ENCODE results near the gene PELI2.
A peak's percentile ranks its signal among the peaks of the same experiment; 100 is the strongest.

PELI2 gene

GRCh38 chr14:56261046-56261445 is 142.8 kb downstream of the PELI2 start:
- no peak for DNase-seq

DNA sequence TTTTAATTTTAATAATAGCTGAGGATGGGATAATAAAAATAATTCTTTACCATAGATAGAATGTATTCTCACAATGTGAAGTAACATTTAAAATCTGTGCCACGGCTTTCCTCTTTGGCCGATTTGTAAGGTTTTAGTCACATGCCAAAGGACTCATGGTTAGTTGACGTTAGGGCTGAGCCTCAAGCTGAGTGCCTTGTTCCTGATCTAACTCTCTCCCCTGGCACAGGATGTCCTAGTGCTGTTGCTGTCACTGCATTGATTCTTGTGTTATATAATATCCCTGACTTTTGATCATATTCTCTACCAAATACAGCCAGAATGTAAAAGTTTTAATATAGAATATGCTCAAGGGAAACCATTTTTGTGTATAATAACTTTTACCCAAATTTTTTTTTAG is 144.3 kb downstream of the PELI2 start:
- DNase-seq = no peak

DNA sequence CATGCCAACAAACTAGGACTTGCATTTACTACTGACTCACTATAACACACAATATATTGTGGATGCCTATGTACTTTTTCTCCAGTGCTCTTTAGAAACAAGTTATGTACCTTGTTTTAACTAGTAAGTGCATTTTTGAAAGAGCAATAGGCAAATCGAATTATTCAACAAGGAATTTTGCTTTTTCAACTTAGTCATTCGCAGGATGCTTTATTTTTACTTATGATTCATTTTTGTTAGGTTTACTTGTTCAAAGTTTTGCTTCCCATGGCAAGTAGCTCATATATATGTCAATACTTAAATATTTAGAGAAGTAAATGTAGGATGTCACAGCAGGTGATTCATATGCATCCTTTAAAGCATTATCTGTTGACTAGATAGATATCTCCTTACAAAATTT is 149.8 kb downstream of the PELI2 start:
- no peak for DNase-seq

DNA sequence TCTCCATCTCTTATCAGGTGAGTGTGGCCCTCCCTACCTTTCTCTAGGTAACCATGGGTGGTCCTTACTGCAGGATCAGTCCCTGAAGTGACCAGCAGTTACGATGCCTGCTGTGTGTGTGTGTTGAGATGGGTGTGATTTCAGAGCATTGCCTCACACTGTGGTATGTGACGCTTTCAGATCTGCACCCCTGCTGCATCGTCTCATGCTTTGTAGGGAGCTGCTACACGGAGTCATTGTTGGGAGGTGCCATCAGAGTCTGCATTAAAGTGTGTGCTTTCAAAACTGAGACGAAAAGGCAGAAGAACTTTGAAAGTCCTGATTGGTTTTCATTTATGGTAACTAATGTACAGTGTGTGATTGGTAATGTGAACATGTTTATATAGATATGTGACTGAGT is 150.5 kb downstream of the PELI2 start:
- DNase-seq = no peak

- no peak for DNase-seq
These were observed 152.7 kb downstream of the PELI2 start for GRCh38 chr14:56270921-56271320.

- DNase-seq = no peak
These were observed 153.8 kb downstream of the PELI2 start for GRCh38 chr14:56271970-56272369.

GRCh38 chr14:56273155-56273554 is 154.9 kb downstream of the PELI2 start:
- no peak for DNase-seq

DNA sequence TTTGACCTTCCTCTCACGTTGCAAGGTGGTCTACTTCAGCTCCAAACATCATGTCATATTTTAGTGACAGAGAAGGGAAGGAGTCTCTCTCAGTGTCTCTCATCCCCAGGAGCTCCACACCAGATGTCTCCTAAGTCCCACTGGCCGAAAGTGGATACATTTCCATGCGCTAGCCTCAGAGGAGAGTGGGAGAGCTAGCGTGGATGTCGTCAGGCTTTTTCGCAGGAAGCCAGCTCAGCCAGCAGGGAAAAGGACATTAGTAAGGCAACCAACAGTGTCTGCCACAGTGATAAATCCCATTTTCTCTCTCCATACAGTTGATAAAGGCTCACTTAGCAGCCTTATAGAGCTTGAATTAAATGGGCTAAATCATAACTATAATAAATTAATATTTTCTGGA is 155.7 kb downstream of the PELI2 start:
- no peak for DNase-seq

DNA sequence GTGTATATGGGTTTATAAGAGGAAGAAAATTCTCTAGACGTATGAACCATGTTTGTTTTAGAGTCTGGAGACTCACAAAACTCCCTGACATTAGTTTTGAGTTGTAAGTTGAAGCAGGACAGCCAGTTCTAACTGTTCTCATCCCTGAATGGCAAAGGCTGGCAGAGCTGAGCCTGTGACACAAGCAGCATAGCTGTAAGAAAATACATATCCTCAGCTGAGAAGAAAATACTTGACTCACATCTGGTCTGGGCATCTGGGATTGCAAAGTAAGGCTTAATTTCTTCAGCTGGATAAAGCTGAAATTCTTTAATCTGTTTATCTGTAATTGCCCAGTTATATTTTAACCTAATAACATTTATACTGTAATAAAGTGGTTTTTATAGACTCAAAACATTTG is 156.3 kb downstream of the PELI2 start:
- no peak for DNase-seq

DNA sequence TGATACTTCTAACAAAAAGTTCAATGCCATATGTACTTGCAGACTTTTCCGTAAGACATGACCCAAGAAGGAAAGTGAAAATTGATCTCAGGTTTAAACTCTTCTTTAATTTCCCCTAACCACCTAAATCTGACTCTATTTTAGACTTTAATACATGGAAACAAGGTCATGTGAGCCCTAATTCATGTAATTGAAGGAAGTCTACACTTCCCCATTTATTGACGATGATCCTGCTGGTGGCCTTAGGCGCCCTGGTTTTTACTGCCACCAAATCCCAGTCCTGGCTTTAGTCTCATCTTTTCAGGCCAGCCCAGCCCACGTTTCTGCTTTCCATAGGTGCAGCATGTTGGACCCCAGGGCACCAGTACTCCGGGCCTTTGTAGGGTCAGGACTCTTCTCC is 157.9 kb downstream of the PELI2 start:
- DNase-seq = peak; percentile 29 to 40

- no peak for DNase-seq
These were observed 160.2 kb downstream of the PELI2 start for GRCh38 chr14:56278383-56278782.

GRCh38 chr14:56280843-56281242 is 162.6 kb downstream of the PELI2 start:
- no peak for DNase-seq

DNA sequence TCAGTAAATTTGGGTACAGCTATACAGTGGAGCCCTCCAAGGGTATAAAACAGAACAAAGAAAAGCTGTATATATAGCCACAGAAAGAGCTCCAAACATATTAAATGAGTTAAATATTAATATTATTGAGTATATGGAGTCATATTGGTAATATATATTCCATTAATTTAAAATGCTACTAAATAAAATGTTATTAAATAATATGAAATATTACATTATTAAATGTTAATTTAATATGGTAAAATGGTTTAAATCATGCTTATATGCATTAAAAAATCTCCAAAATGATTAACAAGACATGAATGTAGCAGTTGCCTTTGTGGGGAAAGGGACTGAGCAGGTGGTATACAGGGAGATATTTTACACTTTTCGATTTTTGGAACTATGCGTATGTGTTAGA is 164.0 kb downstream of the PELI2 start:
- DNase-seq = no peak

GRCh38 chr14:56284641-56285040 is 166.4 kb downstream of the PELI2 start:
- DNase-seq = no peak

- no peak for DNase-seq
These were observed 170.9 kb downstream of the PELI2 start for GRCh38 chr14:56289155-56289554.

DNA sequence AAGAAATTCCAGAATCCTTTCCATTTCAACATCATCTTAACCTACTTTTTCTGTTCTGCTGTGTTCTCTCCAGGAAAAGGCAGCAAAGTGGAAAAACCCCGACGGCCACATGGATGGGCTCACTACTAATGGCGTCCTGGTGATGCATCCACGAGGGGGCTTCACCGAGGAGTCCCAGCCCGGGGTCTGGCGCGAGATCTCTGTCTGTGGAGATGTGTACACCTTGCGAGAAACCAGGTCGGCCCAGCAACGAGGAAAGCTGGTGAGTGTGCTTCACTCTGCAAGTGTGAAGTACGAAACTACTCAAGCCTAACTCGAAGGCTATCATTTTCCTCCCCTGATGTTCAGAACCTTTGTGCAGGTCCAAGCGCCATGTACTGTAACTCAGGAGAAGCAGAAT is 172.0 kb downstream of the PELI2 start:
- no peak for DNase-seq

- no peak for DNase-seq
These were observed 174.8 kb downstream of the PELI2 start for GRCh38 chr14:56292970-56293369.

DNA sequence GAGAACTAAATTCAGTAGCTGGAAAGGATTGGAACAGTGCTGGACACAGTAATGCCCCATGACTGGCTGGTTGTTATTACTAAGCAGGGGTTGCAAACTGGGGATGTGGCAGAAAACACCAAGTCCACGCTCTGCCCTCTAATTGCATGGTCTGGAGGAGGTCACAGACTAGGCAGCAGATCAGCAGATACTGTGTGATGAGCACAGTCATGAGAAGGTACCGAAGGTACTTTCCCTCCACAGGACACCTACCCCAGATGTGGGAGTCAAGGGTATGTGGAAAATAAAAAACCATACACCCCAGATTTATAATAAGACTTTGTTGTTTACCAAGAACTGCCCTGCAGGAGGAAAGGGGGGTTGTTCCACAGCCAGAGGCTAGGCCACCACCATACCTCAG is 175.3 kb downstream of the PELI2 start:
- DNase-seq = no peak

- no peak for DNase-seq
These were observed 175.9 kb downstream of the PELI2 start for GRCh38 chr14:56294128-56294527.

DNA sequence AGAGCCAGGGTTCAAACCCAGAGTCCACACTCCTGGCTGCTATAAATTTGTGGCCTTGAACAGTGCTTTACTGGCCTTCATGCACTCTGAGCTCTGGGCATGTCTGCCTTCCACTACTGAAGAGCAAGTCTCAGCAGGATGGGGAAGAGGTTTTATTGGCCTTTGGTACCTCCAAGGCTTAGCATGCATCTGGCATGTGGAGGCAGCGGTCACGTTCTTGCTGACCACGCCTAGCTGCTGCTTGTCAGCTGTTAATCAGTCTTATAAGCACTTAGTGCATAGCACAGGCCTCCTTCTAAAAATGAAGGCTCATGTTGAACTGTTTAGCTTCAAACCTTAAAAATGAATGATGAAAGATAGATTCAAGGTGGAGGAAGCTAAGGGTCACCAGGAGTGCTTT is 177.5 kb downstream of the PELI2 start:
- no peak for DNase-seq

- no peak for DNase-seq
These were observed 179.2 kb downstream of the PELI2 start for GRCh38 chr14:56297449-56297848.

DNA sequence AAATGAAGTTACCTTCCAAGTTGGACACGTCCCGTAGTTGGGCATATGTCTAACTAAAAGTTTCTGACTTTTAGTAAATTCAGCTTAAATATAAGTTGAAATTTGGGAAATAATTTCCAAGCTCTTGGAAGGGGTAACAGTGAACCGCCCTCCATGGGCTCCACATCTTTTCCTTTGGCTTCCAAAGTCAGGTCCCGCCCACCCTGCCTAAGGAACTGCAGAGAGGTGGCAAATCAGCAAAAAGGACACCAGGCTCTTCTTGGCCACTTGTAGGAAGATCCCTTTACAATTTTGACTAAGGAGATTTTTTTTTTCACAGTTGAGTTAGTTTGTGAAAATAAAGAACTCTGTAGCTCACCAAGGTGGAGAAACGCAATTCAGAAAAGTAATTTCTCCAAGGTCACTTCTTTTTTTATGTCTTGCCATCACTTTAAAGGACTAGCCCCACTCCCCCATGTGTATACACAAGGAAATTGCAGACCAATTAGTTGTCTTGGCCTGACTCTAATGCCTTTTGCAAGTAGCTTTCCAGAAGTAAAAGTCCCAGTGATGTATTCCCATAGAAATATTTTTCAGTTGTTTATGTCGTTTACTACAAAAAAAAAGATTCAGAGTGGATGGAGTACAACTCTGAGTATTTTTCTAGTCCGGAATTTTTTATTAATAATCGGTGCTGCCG is 181.2 kb downstream of the PELI2 start:
- DNase-seq = no peak

GRCh38 chr14:56300495-56300894 is 182.3 kb downstream of the PELI2 start:
- DNase-seq = no peak

DNA sequence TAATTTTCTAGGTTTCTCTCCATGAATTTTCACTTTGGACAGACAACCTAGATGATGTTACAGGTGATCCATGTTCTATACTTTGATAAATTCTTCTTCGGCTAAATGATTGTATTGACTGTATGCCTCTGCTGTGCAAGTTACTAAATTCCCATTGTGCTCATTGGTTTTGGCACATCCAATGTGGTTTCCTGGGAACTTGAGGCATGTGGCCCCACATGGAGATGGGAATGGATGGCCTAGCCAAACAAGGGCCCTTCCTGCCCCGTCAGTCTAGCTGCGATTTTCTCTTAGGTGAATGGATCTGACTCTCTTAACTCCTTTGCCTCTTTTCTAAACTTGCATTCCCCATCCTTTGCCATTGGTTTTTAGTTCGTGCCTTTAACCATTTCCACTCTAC is 186.2 kb downstream of the PELI2 start:
- no peak for DNase-seq

- no peak for DNase-seq
These were observed 191.0 kb downstream of the PELI2 start for GRCh38 chr14:56309198-56309597.

All from inflammatory macrophage (primary cell).